HG03064 (cell line): ENCODE measurements around the gene EEF2K.
"Not testable (repeated sequence)": the region's sequence is repeated elsewhere in the genome, so short reads cannot be mapped to it uniquely, and the experiment has no call there.

Source experiments
- ATAC-seq: cut with Tn5 transposase; IDR thresholded peaks from one replicate; pipeline ENCODE4 v1.9.1; 2021; ENCODE audit warnings: low read depth; ENCODE audit not compliant: unreplicated experiment

Gene EEF2K

GRCh38 chr16:22206013-22206841, at the start of gene EEF2K:
TSS of gene EEF2K (plus strand) at chr16:22206278. CDS start at chr16:22225730, 19,452 bp downstream.
- ATAC-seq, result peak; percentile 77

GRCh38 chr16:22161401-22161800, 44.7 kb upstream of the EEF2K start:
- ATAC-seq, result no peak

- ATAC-seq, result no peak
These were observed 44.0 kb upstream of the EEF2K start, which contains the start of gene SDR42E2 for GRCh38 chr16:22161999-22162655. TSS of gene SDR42E2 (plus strand) at chr16:22162506. CDS start at chr16:22165583, 3,077 bp downstream.

GRCh38 chr16:22162656-22163009, 43.4 kb upstream of the EEF2K start:
- ATAC-seq, result no peak

- no peak for ATAC-seq
These were observed 42.3 kb upstream of the EEF2K start for GRCh38 chr16:22163806-22164205.

GRCh38 chr16:22164482-22164881, 41.6 kb upstream of the EEF2K start:
- ATAC-seq, result no peak

- ATAC-seq, result no peak
These were observed 40.4 kb upstream of the EEF2K start for GRCh38 chr16:22165508-22166285.

GRCh38 chr16:22171953-22172352, 34.1 kb upstream of the EEF2K start:
- no peak for ATAC-seq

- not testable (repeated sequence) for ATAC-seq
These were observed 33.4 kb upstream of the EEF2K start for GRCh38 chr16:22172642-22173041.

GRCh38 chr16:22174642-22175041, 31.4 kb upstream of the EEF2K start:
- ATAC-seq, result no peak

GRCh38 chr16:22177968-22178930, 27.8 kb upstream of the EEF2K start:
- ATAC-seq, result no peak

- no peak for ATAC-seq
These were observed 24.7 kb upstream of the EEF2K start for GRCh38 chr16:22181426-22181825.

GRCh38 chr16:22181843-22182242, 24.2 kb upstream of the EEF2K start:
- ATAC-seq, result no peak

- ATAC-seq, result no peak
These were observed 22.7 kb upstream of the EEF2K start for GRCh38 chr16:22183335-22183734.

GRCh38 chr16:22183901-22184614, 22.0 kb upstream of the EEF2K start:
- no peak for ATAC-seq

GRCh38 chr16:22184615-22184968, 21.5 kb upstream of the EEF2K start:
- no peak for ATAC-seq

- ATAC-seq, result no peak
These were observed 19.6 kb upstream of the EEF2K start for GRCh38 chr16:22186517-22186916.

- ATAC-seq, result no peak
These were observed 17.8 kb upstream of the EEF2K start for GRCh38 chr16:22188267-22188594.

GRCh38 chr16:22188595-22189442, 17.3 kb upstream of the EEF2K start:
- no peak for ATAC-seq
